ENCODE measurements around the gene TMEM38A. TPM values are rescaled to one million over a fixed set of nuclear protein-coding genes. Genes with fewer than 3 reads are reported as not detected.
"Not testable (repeated sequence)": the region's sequence is repeated elsewhere in the genome, so short reads cannot be mapped to it uniquely, and the experiment has no call there.

The TMEM38A gene
- total RNA-seq, 1 donor from 2014 or later = 129 TPM

DNA sequence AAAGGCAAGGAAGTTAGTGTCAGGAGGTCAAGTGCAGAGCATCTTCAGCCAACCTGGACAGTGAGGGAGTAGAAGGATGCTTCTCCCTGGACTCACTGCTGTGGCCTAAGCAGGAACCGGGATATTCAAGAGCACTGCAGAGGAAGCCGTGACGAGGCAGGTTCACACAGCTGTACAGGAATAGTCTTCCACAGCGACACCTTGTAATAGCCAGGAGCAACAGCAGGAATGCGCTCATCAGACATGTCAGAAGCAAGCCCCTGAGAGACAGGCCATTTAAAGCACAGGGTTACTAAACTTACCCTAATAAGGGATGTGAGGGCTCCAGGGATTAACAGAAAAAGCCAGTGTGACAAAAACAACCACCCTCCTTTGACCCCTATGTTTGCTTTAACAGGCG is 29.5 kb upstream of the TMEM38A start:
- Histone ChIP-seq H3K4me1 (ENCODE audit: control insufficient read depth in 3 of 3, insufficient read depth in 3 of 3, low read length in 3 of 3) (peaks cover 18 to 23% (median 21%) of the 10 kb centered on the region in 3 donors), H3K27me3 (ENCODE audit: control insufficient read depth in 3 of 3, insufficient read depth in 3 of 3, low read length in 3 of 3) (no peaks in the 10 kb centered on the region), H3K36me3 (ENCODE audit: control insufficient read depth in 3 of 3, insufficient read depth in 3 of 3, low read length in 3 of 3) (peaks cover 0 to 18% (median 14%) of the 10 kb centered on the region in 3 donors), H3K4me3 (ENCODE audit: low read length in 3 of 3) (no peak overlapping the region), H3K27ac (ENCODE audit: low read depth, low read length) (no peak overlapping the region), H3K9ac (ENCODE audit: low read depth in 1 of 3, low read length in 3 of 3) (no peak overlapping the region), H3K9me3 (ENCODE audit: control insufficient read depth in 3 of 3, low read length in 3 of 3) (no peaks in the 10 kb centered on the region)

DNA sequence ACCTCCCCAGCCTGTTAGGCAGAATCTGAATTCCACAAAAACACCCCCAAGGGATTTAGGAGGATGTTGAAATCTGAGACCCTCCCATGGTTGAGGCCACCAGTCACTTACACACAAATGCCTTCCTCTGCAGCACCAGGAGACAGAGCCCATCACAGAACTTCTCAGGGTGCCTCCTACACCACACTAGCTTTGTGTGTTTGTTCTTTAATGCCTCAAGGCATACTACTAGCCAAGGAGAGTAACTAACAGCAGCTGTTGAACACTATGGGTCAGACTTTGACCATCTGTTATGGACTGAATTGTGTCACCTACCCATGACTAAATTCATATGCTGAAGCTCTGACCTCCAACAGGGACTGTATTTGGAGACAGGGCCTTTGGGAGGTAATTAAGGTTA is 23.4 kb upstream of the TMEM38A start:
- Histone ChIP-seq H3K36me3 (ENCODE audit: control insufficient read depth in 3 of 3, insufficient read depth in 3 of 3, low read length in 3 of 3) (peaks cover 17 to 36% (median 22%) of the 10 kb centered on the region in 3 donors), H3K27ac (ENCODE audit: low read depth, low read length) (no peak overlapping the region)

DNA sequence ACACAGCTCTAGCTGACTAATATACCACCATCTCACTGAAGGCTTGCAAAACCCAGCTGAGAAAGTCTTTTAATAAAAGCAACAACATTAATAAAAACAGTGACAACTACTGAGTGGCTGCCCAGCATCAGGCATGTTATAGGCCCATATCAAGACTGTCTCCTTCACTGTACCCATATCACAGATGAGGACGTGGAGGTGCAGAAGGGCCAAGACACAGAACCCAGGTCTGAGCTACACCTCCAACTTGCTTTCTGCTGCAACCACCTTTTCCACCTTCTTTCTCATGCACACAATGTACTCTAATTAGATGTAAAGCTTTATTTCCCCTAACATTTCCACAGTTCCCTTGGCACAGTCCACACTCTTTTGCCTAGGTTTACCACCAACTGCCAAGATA is 22.3 kb upstream of the TMEM38A start:
- Histone ChIP-seq H3K36me3 (ENCODE audit: control insufficient read depth in 3 of 3, insufficient read depth in 3 of 3, low read length in 3 of 3) (peaks cover 17 to 40% (median 26%) of the 10 kb centered on the region in 3 donors), H3K4me3 (ENCODE audit: low read length in 3 of 3) (no peak overlapping the region), H3K4me1 (ENCODE audit: control insufficient read depth in 3 of 3, insufficient read depth in 3 of 3, low read length in 3 of 3) (peaks cover 0 to 12% (median 6%) of the 10 kb centered on the region in 3 donors), H3K9ac (ENCODE audit: low read depth in 1 of 3, low read length in 3 of 3) (no peak overlapping the region), H3K9me3 (ENCODE audit: control insufficient read depth in 3 of 3, low read length in 3 of 3) (no peaks in the 10 kb centered on the region), H3K27me3 (ENCODE audit: control insufficient read depth in 3 of 3, insufficient read depth in 3 of 3, low read length in 3 of 3) (no peaks in the 10 kb centered on the region), H3K27ac (ENCODE audit: low read depth, low read length) (no peak overlapping the region)

More for the DNA sequence above, 23.4 kb upstream of the TMEM38A start:
- Histone ChIP-seq H3K4me3 (ENCODE audit: low read length in 3 of 3) (no peak overlapping the region), H3K9me3 (ENCODE audit: control insufficient read depth in 3 of 3, low read length in 3 of 3) (no peaks in the 10 kb centered on the region), H3K9ac (ENCODE audit: low read depth in 1 of 3, low read length in 3 of 3) (no peak overlapping the region), H3K27me3 (ENCODE audit: control insufficient read depth in 3 of 3, insufficient read depth in 3 of 3, low read length in 3 of 3) (no peaks in the 10 kb centered on the region), H3K4me1 (ENCODE audit: control insufficient read depth in 3 of 3, insufficient read depth in 3 of 3, low read length in 3 of 3) (peaks cover 0 to 12% (median 6%) of the 10 kb centered on the region in 3 donors)

DNA sequence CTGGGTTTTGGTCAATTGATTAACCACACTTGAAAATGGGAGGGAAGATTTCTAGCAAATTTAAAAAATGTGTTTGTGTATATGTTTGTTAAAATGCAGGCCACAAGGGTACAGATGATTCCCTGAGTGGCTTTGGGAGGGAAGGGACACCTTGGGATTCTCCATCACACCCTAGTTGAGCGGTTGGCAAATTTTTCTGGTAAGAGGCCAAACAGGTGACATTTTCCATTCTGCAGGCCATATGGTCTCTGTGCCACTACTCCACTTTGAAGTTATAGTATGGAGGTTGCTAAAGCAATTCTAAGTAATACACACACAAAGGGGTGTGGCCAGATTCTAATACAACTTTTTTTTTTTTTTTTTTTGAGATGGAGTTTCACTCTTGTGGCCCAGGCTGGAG is 20.0 kb upstream of the TMEM38A start:
- Histone ChIP-seq H3K9me3 (ENCODE audit: control insufficient read depth in 3 of 3, low read length in 3 of 3) (no peaks in the 10 kb centered on the region), H3K27ac (ENCODE audit: low read depth, low read length) (no peak overlapping the region), H3K9ac (ENCODE audit: low read depth in 1 of 3, low read length in 3 of 3) (no peak overlapping the region), H3K27me3 (ENCODE audit: control insufficient read depth in 3 of 3, insufficient read depth in 3 of 3, low read length in 3 of 3) (no peaks in the 10 kb centered on the region), H3K36me3 (ENCODE audit: control insufficient read depth in 3 of 3, insufficient read depth in 3 of 3, low read length in 3 of 3) (peaks cover 24 to 55% (median 33%) of the 10 kb centered on the region in 3 donors), H3K4me1 (ENCODE audit: control insufficient read depth in 3 of 3, insufficient read depth in 3 of 3, low read length in 3 of 3) (peaks cover 0 to 21% (median 17%) of the 10 kb centered on the region in 3 donors), H3K4me3 (ENCODE audit: low read length in 3 of 3) (no peak overlapping the region)

DNA sequence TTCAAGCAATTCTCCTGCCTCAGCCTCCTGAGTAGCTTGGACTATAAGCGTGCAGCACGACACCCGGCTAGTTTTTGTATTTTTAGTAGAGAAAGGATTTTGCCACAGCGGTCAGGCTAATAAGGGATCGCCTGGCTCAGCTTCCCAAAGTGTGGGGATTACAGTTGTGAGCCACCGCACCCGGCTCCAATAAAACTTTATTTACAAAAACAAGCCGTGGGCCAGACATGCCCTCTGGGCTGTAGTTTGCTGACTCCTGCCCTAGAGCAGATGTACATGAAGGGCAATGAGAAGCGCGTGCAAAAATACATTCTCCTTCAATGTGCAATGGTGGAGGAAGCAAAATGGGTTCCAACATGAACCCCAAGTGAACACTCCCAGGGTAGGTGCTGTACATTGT is 19.2 kb upstream of the TMEM38A start:
- H3K9me3 ChIP-seq (ENCODE audit: control insufficient read depth in 3 of 3, low read length in 3 of 3) = no peaks in the 10 kb centered on the region
- no peaks in the 10 kb centered on the region for H3K27me3 ChIP-seq (ENCODE audit: control insufficient read depth in 3 of 3, insufficient read depth in 3 of 3, low read length in 3 of 3)
- H3K4me1 ChIP-seq (ENCODE audit: control insufficient read depth in 3 of 3, insufficient read depth in 3 of 3, low read length in 3 of 3) = peaks cover 0 to 21% (median 17%) of the 10 kb centered on the region in 3 donors
- H3K27ac ChIP-seq (ENCODE audit: low read depth, low read length) = no peak overlapping the region
- no peak overlapping the region for H3K4me3 ChIP-seq (ENCODE audit: low read length in 3 of 3)
- peaks cover 24 to 58% (median 39%) of the 10 kb centered on the region in 3 donors for H3K36me3 ChIP-seq (ENCODE audit: control insufficient read depth in 3 of 3, insufficient read depth in 3 of 3, low read length in 3 of 3)
- no peak overlapping the region for H3K9ac ChIP-seq (ENCODE audit: low read depth in 1 of 3, low read length in 3 of 3)

DNA sequence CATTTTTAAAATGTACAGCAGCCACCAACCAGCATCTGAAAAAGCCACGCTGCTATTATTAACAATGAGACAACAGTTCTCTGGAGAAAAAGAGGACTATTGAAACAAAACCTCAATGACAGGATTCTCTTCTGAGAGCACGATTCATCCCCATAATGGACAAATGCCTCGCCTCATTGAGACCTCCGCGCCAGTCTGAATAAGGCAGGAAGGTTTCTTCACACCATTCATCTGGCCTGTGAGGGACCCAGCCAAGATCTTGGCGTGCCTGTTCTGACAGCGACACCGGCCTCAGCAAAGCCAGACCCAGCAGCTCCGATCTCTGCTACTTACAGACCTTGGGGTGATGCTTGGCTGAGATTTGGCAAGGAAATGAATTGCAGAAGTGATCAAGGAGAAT is 15.8 kb upstream of the TMEM38A start:
- Histone ChIP-seq H3K27ac (ENCODE audit: low read depth, low read length) (no peak overlapping the region), H3K4me3 (ENCODE audit: low read length in 3 of 3) (no peak overlapping the region), H3K9ac (ENCODE audit: low read depth in 1 of 3, low read length in 3 of 3) (no peak overlapping the region), H3K36me3 (ENCODE audit: control insufficient read depth in 3 of 3, insufficient read depth in 3 of 3, low read length in 3 of 3) (peaks cover 21 to 57% (median 40%) of the 10 kb centered on the region in 3 donors), H3K27me3 (ENCODE audit: control insufficient read depth in 3 of 3, insufficient read depth in 3 of 3, low read length in 3 of 3) (no peaks in the 10 kb centered on the region), H3K4me1 (ENCODE audit: control insufficient read depth in 3 of 3, insufficient read depth in 3 of 3, low read length in 3 of 3) (peaks cover 8 to 20% (median 20%) of the 10 kb centered on the region in 3 donors), H3K9me3 (ENCODE audit: control insufficient read depth in 3 of 3, low read length in 3 of 3) (no peaks in the 10 kb centered on the region)

DNA sequence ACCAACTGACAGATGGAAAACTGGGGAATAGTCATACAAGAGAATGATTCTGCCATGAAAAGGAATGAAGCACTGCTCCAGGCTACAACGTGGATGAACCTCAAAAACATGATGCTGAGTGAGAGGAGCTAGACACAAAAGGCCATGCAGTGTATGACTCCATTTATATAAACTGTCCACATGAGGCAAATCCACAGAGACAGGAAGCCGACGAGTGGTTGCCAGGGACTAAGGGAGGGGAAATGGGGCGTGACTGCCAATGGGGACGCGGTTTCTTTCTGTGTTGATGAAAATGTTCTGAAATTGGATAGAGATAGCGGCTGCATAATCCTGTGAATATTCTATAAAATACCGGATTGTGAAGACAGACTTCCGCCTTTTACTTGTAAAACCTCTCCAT is 11.2 kb upstream of the TMEM38A start:
- Histone ChIP-seq H3K27me3 (ENCODE audit: control insufficient read depth in 3 of 3, insufficient read depth in 3 of 3, low read length in 3 of 3) (no peaks in the 10 kb centered on the region), H3K9ac (ENCODE audit: low read depth in 1 of 3, low read length in 3 of 3) (no peak overlapping the region), H3K4me3 (ENCODE audit: low read length in 3 of 3) (no peak overlapping the region), H3K4me1 (ENCODE audit: control insufficient read depth in 3 of 3, insufficient read depth in 3 of 3, low read length in 3 of 3) (peaks cover 29 to 51% (median 42%) of the 10 kb centered on the region in 3 donors), H3K9me3 (ENCODE audit: control insufficient read depth in 3 of 3, low read length in 3 of 3) (no peaks in the 10 kb centered on the region), H3K36me3 (ENCODE audit: control insufficient read depth in 3 of 3, insufficient read depth in 3 of 3, low read length in 3 of 3) (peaks cover 34 to 55% (median 46%) of the 10 kb centered on the region in 3 donors), H3K27ac (ENCODE audit: low read depth, low read length) (no peak overlapping the region)

DNA sequence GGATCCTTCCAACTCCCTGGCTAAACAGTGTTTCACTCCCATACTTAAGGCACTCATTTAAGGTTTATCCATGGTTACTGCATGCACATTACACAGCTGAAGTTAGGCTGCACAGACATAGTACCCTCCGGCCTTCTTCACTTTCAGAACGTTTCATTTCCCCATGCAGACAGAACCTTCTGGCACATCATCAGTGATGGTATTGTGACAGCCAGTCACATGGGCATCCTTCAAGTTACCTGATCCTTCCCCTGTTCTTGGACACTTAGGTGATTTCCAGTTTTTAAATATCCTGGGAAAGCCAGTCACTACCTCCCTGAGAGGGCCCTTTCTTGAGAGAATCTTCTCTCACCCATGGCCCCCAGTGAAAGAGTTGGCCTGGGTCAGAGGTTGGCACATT is 10.1 kb upstream of the TMEM38A start:
- Histone ChIP-seq H3K4me1 (ENCODE audit: control insufficient read depth in 3 of 3, insufficient read depth in 3 of 3, low read length in 3 of 3) (peaks cover 29 to 44% (median 36%) of the 10 kb centered on the region in 3 donors), H3K36me3 (ENCODE audit: control insufficient read depth in 3 of 3, insufficient read depth in 3 of 3, low read length in 3 of 3) (peaks cover 36 to 56% (median 48%) of the 10 kb centered on the region in 3 donors), H3K9me3 (ENCODE audit: control insufficient read depth in 3 of 3, low read length in 3 of 3) (no peaks in the 10 kb centered on the region), H3K9ac (ENCODE audit: low read depth in 1 of 3, low read length in 3 of 3) (peak overlapping the region in 2 of 3 donors; percentile 4 to 25), H3K27ac (ENCODE audit: low read depth, low read length) (peak overlapping the region; percentile 48), H3K4me3 (ENCODE audit: low read length in 3 of 3) (peak overlapping the region in 1 of 3 donors; percentile 42), H3K27me3 (ENCODE audit: control insufficient read depth in 3 of 3, insufficient read depth in 3 of 3, low read length in 3 of 3) (no peaks in the 10 kb centered on the region)

DNA sequence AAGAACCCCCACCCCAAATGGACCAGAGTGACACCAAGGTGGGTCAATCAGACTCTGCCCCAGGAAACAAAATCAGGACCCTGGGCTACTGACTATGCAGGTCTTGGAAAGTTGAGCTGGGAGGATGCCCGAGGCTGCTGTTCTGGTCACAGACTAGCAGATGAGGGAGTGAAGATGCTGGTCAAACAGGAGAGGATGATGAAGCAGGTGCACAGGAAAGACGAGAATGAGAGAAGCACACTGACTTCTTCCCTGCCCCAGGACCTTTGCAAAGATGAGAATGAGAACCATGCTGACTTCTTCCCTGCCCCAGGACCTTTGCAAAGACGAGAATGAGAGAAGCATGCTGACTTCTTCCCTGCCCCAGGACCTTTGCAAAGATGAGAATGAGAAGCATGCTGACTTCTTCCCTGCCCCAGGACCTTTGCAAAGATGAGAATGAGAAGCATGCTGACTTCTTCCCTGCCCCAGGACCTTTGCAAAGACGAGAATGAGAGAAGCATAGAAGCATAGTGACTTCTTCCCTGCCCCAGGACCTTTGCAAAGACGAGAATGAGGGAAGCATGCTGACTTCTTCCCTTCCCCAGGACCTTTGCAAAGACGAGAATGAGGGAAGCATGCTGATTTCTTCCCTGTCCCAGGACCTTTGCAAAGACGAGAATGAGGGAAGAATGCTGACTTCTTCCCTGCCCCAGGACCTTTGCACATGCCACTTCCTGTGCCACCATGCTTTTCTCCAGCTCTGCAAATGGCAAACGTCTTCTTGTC is 9.3 kb upstream of the TMEM38A start:
- peak overlapping the region; percentile 48 for H3K27ac ChIP-seq (ENCODE audit: low read depth, low read length)
- not testable (repeated sequence) for H3K9me3 ChIP-seq (ENCODE audit: control insufficient read depth in 3 of 3, low read length in 3 of 3); H3K27me3 ChIP-seq (ENCODE audit: control insufficient read depth in 3 of 3, insufficient read depth in 3 of 3, low read length in 3 of 3)
- H3K4me1 ChIP-seq (ENCODE audit: control insufficient read depth in 3 of 3, insufficient read depth in 3 of 3, low read length in 3 of 3) = peaks cover 29 to 43% (median 36%) of the 10 kb centered on the region in 3 donors
- peaks cover 43 to 56% (median 49%) of the 10 kb centered on the region in 3 donors for H3K36me3 ChIP-seq (ENCODE audit: control insufficient read depth in 3 of 3, insufficient read depth in 3 of 3, low read length in 3 of 3)
- peak overlapping the region in 1 of 3 donors; percentile 17 for H3K4me3 ChIP-seq (ENCODE audit: low read length in 3 of 3)
- H3K9ac ChIP-seq (ENCODE audit: low read depth in 1 of 3, low read length in 3 of 3) = peak overlapping the region in 2 of 3 donors; percentile 4 to 25

DNA sequence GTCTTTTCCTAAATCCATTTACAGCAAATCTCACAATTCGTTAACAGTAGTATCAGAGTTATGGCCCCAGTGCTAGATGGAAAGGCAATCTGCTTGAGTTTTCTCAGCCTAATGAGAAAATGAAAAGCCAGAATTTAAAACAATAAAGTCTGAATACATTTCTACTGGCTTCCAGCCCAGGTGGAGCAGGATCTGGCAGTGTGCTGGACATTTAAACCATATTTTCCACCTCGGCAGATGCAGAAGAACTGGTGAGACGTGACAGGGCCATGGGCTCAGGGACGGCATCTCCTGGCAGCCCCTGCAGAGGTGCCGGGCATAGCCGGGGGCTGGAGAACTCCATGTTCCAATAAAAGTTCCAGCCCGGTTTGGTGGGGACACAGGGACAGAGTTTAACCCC is 8.1 kb upstream of the TMEM38A start:
- Histone ChIP-seq H3K9ac (ENCODE audit: low read depth in 1 of 3, low read length in 3 of 3) (peak overlapping the region in 1 of 3 donors; percentile 19), H3K36me3 (ENCODE audit: control insufficient read depth in 3 of 3, insufficient read depth in 3 of 3, low read length in 3 of 3) (peaks cover 47 to 57% (median 55%) of the 10 kb centered on the region in 3 donors), H3K27ac (ENCODE audit: low read depth, low read length) (no peak overlapping the region), H3K4me1 (ENCODE audit: control insufficient read depth in 3 of 3, insufficient read depth in 3 of 3, low read length in 3 of 3) (peaks cover 34 to 50% (median 47%) of the 10 kb centered on the region in 3 donors), H3K27me3 (ENCODE audit: control insufficient read depth in 3 of 3, insufficient read depth in 3 of 3, low read length in 3 of 3) (no peaks in the 10 kb centered on the region), H3K9me3 (ENCODE audit: control insufficient read depth in 3 of 3, low read length in 3 of 3) (no peaks in the 10 kb centered on the region), H3K4me3 (ENCODE audit: low read length in 3 of 3) (no peak overlapping the region)

Data from skeletal muscle tissue (tissue), 4 donors.